ENCODE measurements around the gene LBX2. TPM values are rescaled to one million over a fixed set of nuclear protein-coding genes. Genes with fewer than 3 reads are reported as not detected.

LBX2 gene
- total and polyA plus RNA-seq, 10 of the 15 experiments (the other 5 are each of a cell fraction or from before 2014, with no cell fraction given), result 0.08 to 4.0 (median 0.27) TPM

- no peak for TF ChIP-seq MEF2A (IDR thresholded peaks at IDR 0.05; ENCODE audit: insufficient read depth, low read depth, low read length)
- no peak for TF ChIP-seq SKIL (IDR thresholded peaks at IDR 0.05; ENCODE audit: low read depth, poor library complexity, severe bottlenecking)
- TF ChIP-seq E2F4 (IDR thresholded peaks at IDR 0.05; ENCODE audit: low read depth, low read length), result no peak; the same call in 1 of the 2 replicates
- TF ChIP-seq ZSCAN29 (IDR thresholded peaks at IDR 0.05), result no peak
- TF ChIP-seq USF2 (IDR thresholded peaks at IDR 0.05; ENCODE audit: borderline replicate concordance, low read depth, low read length), result no peak
- no peak for TF ChIP-seq ZNF274 (IDR thresholded peaks at IDR 0.05; ENCODE audit: insufficient read depth, insufficient read length)
- TF ChIP-seq HDGF (IDR thresholded peaks at IDR 0.05), result peak; percentile 76; the same call in 1 of the 2 replicates
- TF ChIP-seq SRF (IDR thresholded peaks at IDR 0.05; ENCODE audit: low read depth in 2 of 2, low read length in 2 of 2), result peak in 1 of 2 experiments; percentile 53; a peak in 1 of 4 replicates
- no peak for TF ChIP-seq RBBP5 (conservative IDR thresholded peaks at IDR 0.05)
Measured at GRCh38 chr2:74529357-74530238, 30.2 kb upstream of the LBX2 start, which contains the start of the genes AUP1 and HTRA2 (continued).
